B cell (primary cell): ENCODE measurements around the gene ANO2.

Experiments used
- EZH2 ChIP-seq: IDR thresholded peaks from 2 replicates; pipeline ENCODE4 v1.6.1; 2012; ENCODE audit warnings: borderline replicate concordance, low read depth, mild to moderate bottlenecking, moderate library complexity, low read length; ENCODE audit not compliant: insufficient read depth, poor library complexity, severe bottlenecking
- TF ChIP-seq, protein P1 (sequence below): fragments of 200-600 bp; IDR thresholded peaks from one replicate; pipeline ENCODE4 v1.8.0; 2022; ENCODE audit warnings: antibody characterized with exemption, mild to moderate bottlenecking

DNA sequence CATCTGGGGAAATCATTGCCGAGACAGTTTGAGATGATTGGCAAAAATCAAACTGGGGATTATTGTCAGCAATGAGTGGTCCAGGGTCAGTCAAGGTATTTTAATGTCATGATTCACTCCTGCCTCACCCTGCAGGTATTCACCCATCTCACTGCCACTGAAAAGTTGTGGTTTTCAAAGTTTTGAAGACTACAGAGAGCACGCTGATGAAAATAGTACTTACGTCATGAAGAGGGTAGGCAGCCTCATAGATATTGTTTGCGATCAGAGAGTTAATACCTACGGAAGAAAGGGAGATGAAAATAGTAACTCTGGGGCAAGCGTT, 138.0 kb downstream of the ANO2 start:
- TF ChIP-seq, protein P1, sequence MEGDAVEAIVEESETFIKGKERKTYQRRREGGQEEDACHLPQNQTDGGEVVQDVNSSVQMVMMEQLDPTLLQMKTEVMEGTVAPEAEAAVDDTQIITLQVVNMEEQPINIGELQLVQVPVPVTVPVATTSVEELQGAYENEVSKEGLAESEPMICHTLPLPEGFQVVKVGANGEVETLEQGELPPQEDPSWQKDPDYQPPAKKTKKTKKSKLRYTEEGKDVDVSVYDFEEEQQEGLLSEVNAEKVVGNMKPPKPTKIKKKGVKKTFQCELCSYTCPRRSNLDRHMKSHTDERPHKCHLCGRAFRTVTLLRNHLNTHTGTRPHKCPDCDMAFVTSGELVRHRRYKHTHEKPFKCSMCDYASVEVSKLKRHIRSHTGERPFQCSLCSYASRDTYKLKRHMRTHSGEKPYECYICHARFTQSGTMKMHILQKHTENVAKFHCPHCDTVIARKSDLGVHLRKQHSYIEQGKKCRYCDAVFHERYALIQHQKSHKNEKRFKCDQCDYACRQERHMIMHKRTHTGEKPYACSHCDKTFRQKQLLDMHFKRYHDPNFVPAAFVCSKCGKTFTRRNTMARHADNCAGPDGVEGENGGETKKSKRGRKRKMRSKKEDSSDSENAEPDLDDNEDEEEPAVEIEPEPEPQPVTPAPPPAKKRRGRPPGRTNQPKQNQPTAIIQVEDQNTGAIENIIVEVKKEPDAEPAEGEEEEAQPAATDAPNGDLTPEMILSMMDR: no peak
- no peak for TF ChIP-seq EZH2
